ENCODE results near the gene PLEKHM2.

The PLEKHM2 gene

GRCh38 chr1:15667362-15667761 lies 16.8 kb upstream of the PLEKHM2 start:
- no peak overlapping the region for H3K27ac ChIP-seq
- no peak for DNase-seq (ENCODE audit: low spot score)
- no peak for TF ChIP-seq CTCF (IDR thresholded peaks at IDR 0.05)

GRCh38 chr1:15668089-15668754 lies 15.9 kb upstream of the PLEKHM2 start:
- no peak for DNase-seq (ENCODE audit: low spot score)
- no peak for TF ChIP-seq CTCF (IDR thresholded peaks at IDR 0.05)
- no peak overlapping the region for H3K27ac ChIP-seq
- H3K4me3 ChIP-seq: no peak overlapping the region

More at GRCh38 chr1:15667362-15667761, 16.8 kb upstream of the PLEKHM2 start:
- no peak overlapping the region for H3K4me3 ChIP-seq

- Histone ChIP-seq H3K27ac (no peak overlapping the region), H3K4me3 (no peak overlapping the region)
- DNase-seq (ENCODE audit: low spot score): no peak
- no peak for TF ChIP-seq CTCF (IDR thresholded peaks at IDR 0.05)
Observed at GRCh38 chr1:15669074-15669473, 15.0 kb upstream of the PLEKHM2 start.

GRCh38 chr1:15669864-15670263 lies 14.3 kb upstream of the PLEKHM2 start:
- DNase-seq (ENCODE audit: low spot score): no peak
- Histone ChIP-seq H3K27ac (no peak overlapping the region), H3K4me3 (no peak overlapping the region)
- no peak for TF ChIP-seq CTCF (IDR thresholded peaks at IDR 0.05)

- H3K4me3 ChIP-seq: no peak overlapping the region
- TF ChIP-seq CTCF (IDR thresholded peaks at IDR 0.05): no peak
- DNase-seq (ENCODE audit: low spot score): no peak
- H3K27ac ChIP-seq: no peak overlapping the region
Observed at GRCh38 chr1:15671430-15671829, 12.7 kb upstream of the PLEKHM2 start.

DNA sequence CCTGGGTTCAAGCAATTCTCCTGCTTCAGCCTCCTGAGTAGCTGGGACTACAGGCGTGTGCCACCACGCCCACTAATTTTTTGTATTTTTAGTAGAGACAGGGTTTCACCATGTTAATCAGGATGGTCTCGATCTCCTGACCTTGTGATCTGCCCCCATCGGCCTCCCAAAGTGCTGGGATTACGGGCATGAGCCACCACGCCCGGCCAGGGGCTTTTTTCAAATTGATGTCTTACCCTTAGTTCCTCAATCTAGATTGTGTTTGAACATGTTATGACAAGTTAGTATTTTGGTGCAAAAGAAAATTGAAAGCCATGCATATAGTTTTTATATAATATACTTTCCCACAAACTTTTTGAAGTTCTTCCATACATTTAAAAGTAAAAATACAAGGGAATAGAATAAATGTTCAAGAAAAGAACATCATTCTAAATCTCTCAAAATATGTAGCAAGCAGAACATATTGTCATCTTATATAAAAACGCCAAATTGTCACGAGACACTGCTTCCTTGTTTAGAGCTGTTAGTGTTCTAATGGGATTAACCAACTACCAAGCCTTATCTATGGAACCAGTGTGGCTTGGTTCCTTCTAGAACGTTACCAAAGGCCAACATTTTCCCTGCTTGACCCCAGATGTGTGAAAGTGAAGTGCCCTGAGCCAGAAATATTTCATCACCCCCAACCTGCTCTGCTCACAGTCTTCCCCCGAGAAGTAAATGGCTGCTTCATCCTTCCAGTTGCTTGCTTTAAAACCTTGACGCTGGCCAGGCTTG lies 9.5 kb upstream of the PLEKHM2 start:
- Histone ChIP-seq H3K27ac (peak overlapping the region in 1 of 2 donors; percentile 36), H3K4me3 (no peak overlapping the region)
- no peak for TF ChIP-seq CTCF (IDR thresholded peaks at IDR 0.05)
- DNase-seq (ENCODE audit: low spot score): peak; percentile 33

DNA sequence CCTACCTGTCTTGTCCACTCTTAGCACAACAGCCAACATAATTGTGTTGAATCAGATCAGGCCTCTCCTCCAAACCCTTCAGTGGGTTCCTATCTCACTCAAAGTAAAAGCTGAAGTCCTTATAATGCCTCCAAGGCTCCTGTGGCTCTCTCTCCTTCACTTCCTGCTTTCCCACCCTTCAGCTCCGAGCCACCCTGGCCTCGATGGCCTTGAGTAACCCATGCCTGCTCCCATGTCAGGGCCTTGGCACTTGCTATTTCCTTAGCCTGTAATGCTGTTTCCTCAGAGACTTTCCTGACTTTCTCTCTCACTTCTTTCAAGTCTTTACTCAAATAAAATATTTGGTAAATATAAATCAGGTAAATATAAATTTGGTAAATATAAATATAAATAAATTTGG lies 8.1 kb upstream of the PLEKHM2 start:
- Histone ChIP-seq H3K4me3 (no peak overlapping the region), H3K27ac (no peak overlapping the region)
- DNase-seq (ENCODE audit: low spot score): no peak
- TF ChIP-seq CTCF (IDR thresholded peaks at IDR 0.05): no peak
